Prostate gland (tissue), 2 donors: ENCODE measurements around the gene TBC1D32. TPM values are rescaled to one million over a fixed set of nuclear protein-coding genes. Genes with fewer than 3 reads are reported as not detected.
"Not testable (repeated sequence)": the region's sequence is repeated elsewhere in the genome, so short reads cannot be mapped to it uniquely, and the experiment has no call there.

ENCODE experiments used
- DNase-seq: peaks from one replicate; pipeline ENCODE4 v3.0.0-alpha.2; 2019; ENCODE audit warnings: low spot score
- H3K27ac ChIP-seq, 2 donors: fragments of 200-600 bp; sonication (generic); 2 replicates each; pipeline ENCODE4 v1.5.1; 2017 to 2019
- H3K27me3 ChIP-seq: fragments of 200-600 bp; sonication (generic); replicated peaks from 2 replicates; pipeline ENCODE4 v1.5.1; 2019; ENCODE audit not compliant: insufficient read depth
- H3K36me3 ChIP-seq, 2 donors: fragments of 200-600 bp; sonication (generic); 1 replicate in 1 of 2; 2 replicates in 1 of 2; pipeline versions ENCODE4 v1.5.1 to v1.8.1; 2017 to 2019
- H3K4me1 ChIP-seq: fragments of 200-600 bp; sonication (generic); replicated peaks from 2 replicates; pipeline ENCODE4 v1.5.1; 2019
- H3K4me3 ChIP-seq, 2 donors: fragments of 200-600 bp; sonication (generic); 2 replicates each; pipeline ENCODE4 v1.5.1; 2017 to 2019
- H3K9me3 ChIP-seq: fragments of 200-600 bp; sonication (generic); 2 replicates; pipeline ENCODE4 v1.5.1; 2017
- POLR2A ChIP-seq: fragments of 450-650 bp; IDR thresholded peaks from one replicate; pipeline ENCODE4 v1.6.1; 2016; ENCODE audit warnings: antibody characterized with exemption, mild to moderate bottlenecking
- POLR2AphosphoS5 ChIP-seq: sonication (generic); formaldehyde crosslinking; IDR thresholded peaks from one replicate; pipeline ENCODE4 v1.6.1; 2017; ENCODE audit warnings: antibody characterized with exemption
- WGBS: methylation state at CpG from one replicate; pipeline ENCODE4 v1.1.5; 2018; 5-methylcytosine and 5-hydroxymethylcytosine counted together
- intact Hi-C: fragments of 100-400 bp; cut with DNase I; formaldehyde crosslinking; loops from one replicate; pipeline ENCODE4 v1.14.2; 2022
- total RNA-seq, 2 donors: library from RNA; depleted of rRNA; stranded (reverse); fragments of >200 nt; gene quantifications; one replicate each; pipeline ENCODE4 v1.1.0, GENCODE V29; 2016
- TF ChIP-seq, protein P1 (sequence below), 4 experiments: fragments of 200-600 bp in 2 of 4; fragments of 450-650 bp in 2 of 4; sonication (generic) in 2 of 4; IDR thresholded peaks; 1 replicate in 3 of 4; 2 replicates in 1 of 4; pipeline ENCODE4 v1.5.1; 2016 to 2019; ENCODE audit warnings: antibody characterized with exemption in 4 of 4, mild to moderate bottlenecking in 2 of 4, moderate library complexity in 2 of 4

Gene TBC1D32
- total RNA-seq, 2 donors from 2014 or later: 10.7 to 11.1 TPM

DNA sequence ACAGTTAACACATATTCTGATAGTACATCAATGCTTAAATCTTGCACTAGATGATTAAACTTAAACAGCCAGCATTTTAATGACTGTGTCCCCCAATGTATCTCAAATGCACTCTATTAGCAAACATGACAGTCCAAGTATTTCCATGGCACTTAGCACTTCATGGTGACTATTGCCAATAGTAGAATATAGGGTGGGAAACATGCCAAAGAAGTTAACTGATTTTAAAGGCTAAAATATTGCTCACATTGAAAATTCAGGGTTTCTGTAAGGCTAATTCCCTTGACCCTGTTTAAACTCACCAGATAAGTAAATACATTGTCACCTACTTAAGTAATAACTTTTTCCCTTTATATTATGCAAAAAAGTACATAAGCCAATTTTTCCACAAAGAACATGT lies 266.9 kb downstream of the TBC1D32 start:
- no peak overlapping the region for H3K27ac ChIP-seq
- no peaks in the 10 kb centered on the region for H3K36me3 ChIP-seq
- H3K9me3 ChIP-seq: no peaks in the 10 kb centered on the region
- H3K4me1 ChIP-seq: no peaks in the 10 kb centered on the region
- intact Hi-C loops: no loop called here
- TF ChIP-seq POLR2AphosphoS5 (no peak), POLR2A (no peak)
- TF ChIP-seq, protein P1, sequence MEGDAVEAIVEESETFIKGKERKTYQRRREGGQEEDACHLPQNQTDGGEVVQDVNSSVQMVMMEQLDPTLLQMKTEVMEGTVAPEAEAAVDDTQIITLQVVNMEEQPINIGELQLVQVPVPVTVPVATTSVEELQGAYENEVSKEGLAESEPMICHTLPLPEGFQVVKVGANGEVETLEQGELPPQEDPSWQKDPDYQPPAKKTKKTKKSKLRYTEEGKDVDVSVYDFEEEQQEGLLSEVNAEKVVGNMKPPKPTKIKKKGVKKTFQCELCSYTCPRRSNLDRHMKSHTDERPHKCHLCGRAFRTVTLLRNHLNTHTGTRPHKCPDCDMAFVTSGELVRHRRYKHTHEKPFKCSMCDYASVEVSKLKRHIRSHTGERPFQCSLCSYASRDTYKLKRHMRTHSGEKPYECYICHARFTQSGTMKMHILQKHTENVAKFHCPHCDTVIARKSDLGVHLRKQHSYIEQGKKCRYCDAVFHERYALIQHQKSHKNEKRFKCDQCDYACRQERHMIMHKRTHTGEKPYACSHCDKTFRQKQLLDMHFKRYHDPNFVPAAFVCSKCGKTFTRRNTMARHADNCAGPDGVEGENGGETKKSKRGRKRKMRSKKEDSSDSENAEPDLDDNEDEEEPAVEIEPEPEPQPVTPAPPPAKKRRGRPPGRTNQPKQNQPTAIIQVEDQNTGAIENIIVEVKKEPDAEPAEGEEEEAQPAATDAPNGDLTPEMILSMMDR (IDR thresholded peaks at IDR 0.05): no peak
- no peaks in the 10 kb centered on the region for H3K27me3 ChIP-seq
- no peak for DNase-seq
- H3K4me3 ChIP-seq: no peak overlapping the region

DNA sequence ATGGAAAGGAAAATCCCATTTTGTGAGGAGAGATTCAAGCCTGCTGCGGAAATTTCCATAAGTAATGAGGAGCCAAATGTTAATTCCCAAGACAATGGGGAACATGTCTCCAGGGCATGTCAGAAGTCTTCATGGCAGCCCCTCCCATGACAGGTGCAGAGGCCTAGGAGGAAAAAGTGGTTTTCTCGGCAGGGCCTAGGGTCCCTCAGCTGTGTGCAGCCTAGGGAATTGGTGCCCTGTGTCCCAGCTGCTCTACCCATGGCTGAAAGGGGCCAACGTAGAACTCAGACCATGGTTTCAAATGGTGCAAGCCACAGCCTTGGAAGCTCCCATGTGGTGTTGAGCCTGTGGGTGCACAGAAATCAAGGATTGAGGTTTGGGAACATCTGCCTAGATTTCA lies 269.9 kb downstream of the TBC1D32 start:
- no peak for TF ChIP-seq POLR2A
- no peak for TF ChIP-seq POLR2AphosphoS5
- TF ChIP-seq, protein P1 (IDR thresholded peaks at IDR 0.05): no peak
- Histone ChIP-seq H3K9me3 (no peaks in the 10 kb centered on the region), H3K36me3 (no peaks in the 10 kb centered on the region), H3K27me3 (no peaks in the 10 kb centered on the region), H3K27ac (no peak overlapping the region), H3K4me1 (no peaks in the 10 kb centered on the region), H3K4me3 (no peak overlapping the region)
- intact Hi-C loops: no loop called here
- WGBS: 100% methylated on average over 3 of the region's 3 CpGs
- no peak for DNase-seq

DNA sequence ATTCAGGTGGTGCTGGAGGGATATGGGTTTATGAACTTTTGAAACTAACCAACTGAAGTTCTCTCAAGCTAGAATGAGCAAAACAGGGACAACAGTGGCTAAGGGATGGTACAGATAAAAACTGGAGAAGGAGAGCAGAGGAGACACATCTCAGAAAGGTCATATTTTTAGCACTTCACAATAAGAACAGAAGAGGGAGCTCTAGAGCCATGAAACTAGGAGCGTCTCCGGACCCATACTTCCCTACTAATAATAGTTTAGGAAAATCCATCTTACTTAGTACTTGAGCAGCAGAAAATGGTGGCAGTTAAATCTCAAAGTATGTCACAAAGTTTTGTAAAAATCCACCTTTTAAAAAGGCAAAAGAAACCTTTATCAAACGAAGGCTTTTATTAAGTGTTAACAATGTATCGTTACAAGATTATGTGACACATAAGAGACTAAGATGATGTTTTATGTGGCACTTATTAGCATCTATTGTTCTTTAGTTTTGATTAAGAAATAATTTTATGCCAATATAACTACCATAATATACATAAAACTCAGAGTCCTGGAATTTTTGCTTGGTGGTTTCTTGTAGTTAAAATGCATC lies 278.6 kb downstream of the TBC1D32 start:
- H3K4me3 ChIP-seq: no peak overlapping the region
- H3K27me3 ChIP-seq: no peaks in the 10 kb centered on the region
- H3K4me1 ChIP-seq: no peaks in the 10 kb centered on the region
- no peaks in the 10 kb centered on the region for H3K9me3 ChIP-seq
- DNase-seq: no peak
- H3K27ac ChIP-seq: no peak overlapping the region
- intact Hi-C loops: loop anchor here (10.0 kb wide), 1 partner anchor 1129 kb away; no protein-coding TSS in a partner anchor
- H3K36me3 ChIP-seq: no peaks in the 10 kb centered on the region
- WGBS: 33% methylated on average over 4 of the region's 4 CpGs
- TF ChIP-seq, protein P1 (IDR thresholded peaks at IDR 0.05): peak; percentile 16 to 61 (median 56)
- TF ChIP-seq POLR2A: no peak

DNA sequence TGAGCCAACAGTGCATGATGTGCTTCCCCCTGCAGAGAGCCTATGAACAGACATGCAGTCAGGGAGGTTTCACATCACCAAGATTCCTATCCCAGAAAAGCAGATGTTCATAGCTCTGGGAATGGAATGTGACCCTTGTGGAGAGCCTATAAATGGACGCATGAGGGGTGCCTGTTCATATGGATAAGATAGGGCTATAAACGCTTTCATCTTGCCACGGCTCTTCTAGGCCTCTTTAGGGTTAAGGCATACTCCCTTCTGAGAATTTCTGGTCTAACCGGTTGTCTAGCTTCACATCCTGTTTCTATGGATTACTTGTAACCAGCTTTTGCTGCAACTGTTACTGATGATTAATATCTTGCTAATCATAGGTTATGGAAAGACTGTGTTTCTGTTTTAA lies 285.7 kb downstream of the TBC1D32 start:
- H3K36me3 ChIP-seq, H3K4me1 ChIP-seq, H3K27ac ChIP-seq, H3K27me3 ChIP-seq, H3K4me3 ChIP-seq, intact Hi-C loops, H3K9me3 ChIP-seq, DNase-seq: not testable (repeated sequence)
- WGBS: 51% methylated on average over 4 of the region's 4 CpGs

DNA sequence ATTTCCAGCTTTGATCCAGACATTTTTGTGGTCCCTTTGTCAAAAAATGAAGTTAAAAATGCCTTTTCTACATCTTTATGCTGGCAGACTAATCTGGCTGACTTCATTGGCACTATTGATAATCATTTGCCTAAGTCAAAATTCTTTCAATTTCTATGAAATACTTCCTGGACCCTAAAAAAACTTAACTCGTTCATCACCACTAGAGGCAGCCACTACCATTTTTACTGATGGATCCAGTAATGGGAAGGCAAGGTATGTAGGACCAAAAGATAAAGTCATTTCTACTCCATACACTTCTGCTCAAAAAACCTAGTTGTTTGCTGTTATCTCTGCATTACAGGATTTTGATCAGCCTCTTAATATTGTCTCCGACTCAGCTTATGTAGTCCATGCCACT lies 289.4 kb downstream of the TBC1D32 start:
- H3K36me3 ChIP-seq, H3K4me3 ChIP-seq, H3K4me1 ChIP-seq, H3K9me3 ChIP-seq, intact Hi-C loops, DNase-seq, H3K27ac ChIP-seq, H3K27me3 ChIP-seq: not testable (repeated sequence)
- WGBS: 91% methylated on average over 2 of the region's 2 CpGs

DNA sequence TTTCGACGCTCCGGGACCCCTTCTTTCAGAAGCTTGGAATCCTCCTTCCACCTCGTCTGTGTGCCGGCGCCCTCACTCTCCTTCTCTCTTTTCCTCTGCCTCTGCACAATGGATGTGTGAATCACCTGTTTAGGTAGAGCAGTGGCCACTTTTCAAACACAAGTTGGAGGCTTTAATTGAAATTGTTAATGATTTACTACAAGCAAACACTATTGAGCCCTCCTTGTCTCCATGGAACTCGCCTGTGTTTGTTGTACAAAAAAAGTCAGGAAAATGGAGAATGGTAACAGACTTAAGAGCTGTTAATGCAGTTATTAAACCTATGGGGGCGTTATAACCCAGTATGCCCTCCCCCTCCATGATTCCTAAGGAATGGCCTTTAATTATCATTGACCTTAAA lies 290.6 kb downstream of the TBC1D32 start:
- H3K27me3 ChIP-seq, H3K4me3 ChIP-seq, DNase-seq, intact Hi-C loops, H3K9me3 ChIP-seq, H3K4me1 ChIP-seq, H3K27ac ChIP-seq, H3K36me3 ChIP-seq: not testable (repeated sequence)
- 52% methylated on average over 8 of the region's 8 CpGs for WGBS

DNA sequence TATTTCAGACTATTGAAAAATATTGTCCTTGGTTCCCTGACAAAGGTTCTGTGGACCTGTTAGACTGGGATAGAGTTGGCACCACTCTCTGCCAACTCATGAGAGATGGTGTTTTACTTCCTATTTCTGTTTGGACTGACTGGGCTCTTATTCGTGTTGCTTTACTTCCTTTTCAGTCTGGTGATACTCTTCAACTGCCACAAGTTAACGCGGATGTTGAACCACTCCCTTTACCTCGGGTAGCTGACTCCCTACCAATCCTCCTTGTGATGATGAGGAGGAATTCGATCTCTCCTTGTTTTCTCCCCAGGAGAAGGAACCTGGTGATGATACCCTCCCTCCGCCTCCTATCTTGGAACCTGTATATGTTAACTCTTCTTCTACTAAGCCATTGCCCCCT lies 291.1 kb downstream of the TBC1D32 start:
- intact Hi-C loops, H3K4me1 ChIP-seq, H3K27ac ChIP-seq, DNase-seq, H3K4me3 ChIP-seq, H3K9me3 ChIP-seq, H3K36me3 ChIP-seq, H3K27me3 ChIP-seq: not testable (repeated sequence)
- 75% methylated on average over 6 of the region's 6 CpGs for WGBS
